HEK293 (cell line): ENCODE results near the gene BRSK1.
"Not testable (repeated sequence)": the region's sequence is repeated elsewhere in the genome, so short reads cannot be mapped to it uniquely, and the experiment has no call there.

Experiments used
- CTCF ChIA-PET: fragments of 350-600 bp; formaldehyde crosslinking; extraction: SDS; loops from one replicate; lab custom pipeline; 2021; ENCODE audit warnings: antibody characterized with exemption; lab: Yijun Ruan, JAX
- POLR2A ChIA-PET: fragments of 300-600 bp; formaldehyde crosslinking; extraction: SDS; loops from one replicate; lab custom pipeline; 2020; ENCODE audit warnings: antibody characterized with exemption, inconsistent platforms; lab: Yijun Ruan, JAX
- H3K27ac ChIP-seq: fragments of 200-500 bp; sonication (Bioruptor generic); 2 replicates; pipeline ENCODE4 v1.5.1; 2014; ENCODE audit warnings: low read depth, low read length, control low read depth, inconsistent platforms; ENCODE audit errors: extremely low read depth
- H3K36me3 ChIP-seq, 2 experiments: fragments of 200-500 bp in 1 of 2; sonication (Bioruptor generic) in 1 of 2; 1 replicate in 1 of 2; 2 replicates in 1 of 2; pipeline ENCODE4 v1.5.1; 2014 to 2017; ENCODE audit warnings: inconsistent platforms in 2 of 2, low read length in 2 of 2; ENCODE audit not compliant: control insufficient read depth in 2 of 2, insufficient read depth in 1 of 2
- H3K4me1 ChIP-seq: fragments of 200-500 bp; sonication (Bioruptor generic); 2 replicates; pipeline ENCODE4 v1.5.1; 2014; ENCODE audit warnings: mild to moderate bottlenecking, low read length, inconsistent platforms; ENCODE audit not compliant: control insufficient read depth, insufficient read depth
- H3K4me3 ChIP-seq: 2 replicates; pipeline ENCODE4 v1.5.1; 2011; ENCODE audit warnings: low read depth, mild to moderate bottlenecking, control low read depth, low read length, moderate library complexity
- H3K9me3 ChIP-seq: fragments of 200-500 bp; sonication (Bioruptor generic); 2 replicates; pipeline ENCODE4 v1.5.1; 2014; ENCODE audit warnings: low read depth, low read length, inconsistent platforms; ENCODE audit not compliant: control insufficient read depth, insufficient read depth
- BCL11A ChIP-seq: fragments of 450-650 bp; formaldehyde crosslinking; IDR thresholded peaks from 2 replicates; pipeline ENCODE4 v1.5.1; 2016; ENCODE audit warnings: low read depth, missing biosample characterization, missing genetic modification characterization
- REST ChIP-seq: fragments of 450-650 bp; formaldehyde crosslinking; IDR thresholded peaks from 2 replicates; pipeline ENCODE4 v1.5.1; 2016; ENCODE audit warnings: missing biosample characterization, missing genetic modification characterization
- SP7 ChIP-seq: fragments of 450-650 bp; formaldehyde crosslinking; IDR thresholded peaks from 2 replicates; pipeline ENCODE4 v1.5.1; 2016; ENCODE audit warnings: missing biosample characterization, missing genetic modification characterization
- ZBTB6 ChIP-seq: fragments of 450-650 bp; formaldehyde crosslinking; IDR thresholded peaks from 2 replicates; pipeline ENCODE4 v1.5.1; 2017; ENCODE audit warnings: missing biosample characterization, missing genetic modification characterization
- ZNF174 ChIP-seq: fragments of 450-650 bp; formaldehyde crosslinking; IDR thresholded peaks from 2 replicates; pipeline ENCODE4 v1.5.0; 2017; ENCODE audit warnings: missing biosample characterization, mild to moderate bottlenecking, missing genetic modification characterization
- ZNF366 ChIP-seq: fragments of 450-650 bp; formaldehyde crosslinking; conservative IDR thresholded peaks from 2 replicates; pipeline ENCODE4 v1.5.1; 2016; ENCODE audit warnings: missing biosample characterization, missing genetic modification characterization
- ZNF514 ChIP-seq: fragments of 450-650 bp; formaldehyde crosslinking; IDR thresholded peaks from 2 replicates; pipeline ENCODE4 v1.5.1; 2016; ENCODE audit warnings: missing biosample characterization, missing genetic modification characterization
- ZNF560 ChIP-seq: fragments of 450-650 bp; formaldehyde crosslinking; IDR thresholded peaks from 2 replicates; pipeline ENCODE4 v1.5.1; 2017; ENCODE audit warnings: missing biosample characterization, missing genetic modification characterization, borderline replicate concordance
- ZNF596 ChIP-seq: fragments of 450-650 bp; IDR thresholded peaks from 2 replicates; pipeline ENCODE4 v1.5.0; 2018; ENCODE audit warnings: missing biosample characterization, mild to moderate bottlenecking, missing genetic modification characterization, moderate library complexity
- ZNF76 ChIP-seq: fragments of 450-650 bp; formaldehyde crosslinking; IDR thresholded peaks from 2 replicates; pipeline ENCODE4; 2016; ENCODE audit warnings: low read depth, missing biosample characterization, missing genetic modification characterization, borderline replicate concordance
- ZNF792 ChIP-seq: fragments of 450-650 bp; formaldehyde crosslinking; IDR thresholded peaks from 2 replicates; pipeline ENCODE4 v1.5.1; 2016; ENCODE audit warnings: missing biosample characterization, missing genetic modification characterization

Gene BRSK1

GRCh38 chr19:55324662-55325061 lies 40.9 kb downstream of the BRSK1 start (continued):
- TF ChIP-seq REST (tag by site-specific recombination) (no peak), ZNF792 (tag by site-specific recombination) (no peak), ZNF174 (tag by site-specific recombination) (no peak), ZNF514 (tag by site-specific recombination) (no peak), ZNF560 (tag by site-specific recombination) (no peak), BCL11A (no peak)

GRCh38 chr19:55325172-55325571 lies 41.4 kb downstream of the BRSK1 start, which contains the start of gene TMEM150B:
TMEM150B (minus strand) TSS chr19:55325341; CDS start chr19:55321036, 4,305 bp downstream.
- CTCF ChIA-PET: interaction anchor here (1.7 kb wide), 1 partner anchor 23 kb away, joined by 7 read pairs; no protein-coding TSS in a partner anchor
- Histone ChIP-seq H3K27ac (no peak within 1 kb of the TSS), H3K36me3 (no peaks in the 10 kb centered on the region), H3K4me3 (no peak within 1 kb of the TSS), H3K4me1 (no peaks in the 10 kb centered on the region), H3K9me3 (no peaks in the 10 kb centered on the region)
- POLR2A ChIA-PET: interaction anchor here (0.6 kb wide), 1 partner anchor 82 kb away, joined by 5 read pairs; the partner anchor contains the start of gene UBE2S
- TF ChIP-seq ZNF366 (tag by site-specific recombination) (no peak), ZNF596 (tag by site-specific recombination) (no peak), ZBTB6 (no peak), ZNF76 (tag by site-specific recombination) (no peak), SP7 (tag by site-specific recombination) (no peak)

- ChIA-PET CTCF (interaction anchor here (0.7 to 1.8 kb wide), 3 partner anchors 10 to 43 kb away, joined by 3 to 7 read pairs (median 4); partner anchors contain the start of gene KMT5C), POLR2A (interaction anchor here (0.6 to 0.7 kb wide), 2 partner anchors 11 to 249 kb away, joined by 3 read pairs; partner anchors contain the start of gene KMT5C)
- H3K36me3 ChIP-seq, H3K4me1 ChIP-seq, H3K27ac ChIP-seq, H3K9me3 ChIP-seq, H3K4me3 ChIP-seq: not testable (repeated sequence)
Measured at GRCh38 chr19:55328774-55329318, 45.0 kb downstream of the BRSK1 start.

GRCh38 chr19:55329791-55330190 lies 46.0 kb downstream of the BRSK1 start:
- POLR2A ChIA-PET: interaction anchor here (0.6 kb wide), 1 partner anchor 10 kb away, joined by 3 read pairs; the partner anchor contains the start of gene KMT5C
- not testable (repeated sequence) for H3K36me3 ChIP-seq, H3K4me1 ChIP-seq, H3K4me3 ChIP-seq, H3K9me3 ChIP-seq, H3K27ac ChIP-seq
- CTCF ChIA-PET: interaction anchor here (1.8 kb wide), 1 partner anchor 9 kb away, joined by 7 read pairs; the partner anchor contains the start of gene KMT5C
